OCI-LY7 (cell line): ENCODE results near the gene TGM5. TPM values are rescaled to one million over a fixed set of nuclear protein-coding genes. Genes with fewer than 3 reads are reported as not detected.

ENCODE experiments used
- BruUV-seq: library from RNA; stranded (reverse); fragments of 400-500 nt; replicated peaks from 2 replicates; lab custom pipeline; 2021; lab: Mats Ljungman, UMichigan
- CTCF ChIA-PET: fragments of 300-600 bp; sonication (Branson Sonifier 250); formaldehyde crosslinking; loops from one replicate; lab custom pipeline; 2022; ENCODE audit warnings: antibody characterized with exemption; ENCODE audit not compliant: unreplicated experiment; lab: Charles Lee
- POLR2A ChIA-PET: fragments of 300-600 bp; sonication (Branson Sonifier 250); formaldehyde crosslinking; loops from one replicate; lab custom pipeline; 2022; ENCODE audit warnings: antibody characterized with exemption; lab: Charles Lee
- DNase-seq: peaks from one replicate; pipeline ENCODE4 v3.0.0-alpha.2; 2015; ENCODE audit warnings: low spot score
- H2AFZ ChIP-seq: fragments of 200-600 bp; sonication (generic), shearing (Covaris generic); 2 replicates; pipeline ENCODE4 v1.6.1; 2014; ENCODE audit warnings: mild to moderate bottlenecking, antibody characterized with exemption, low read length, moderate library complexity
- H3K27ac ChIP-seq: fragments of 200-600 bp; sonication (generic); 2 replicates; pipeline ENCODE4 v1.5.1; 2014; ENCODE audit warnings: mixed run types, low read depth, mild to moderate bottlenecking, moderate library complexity, low read length, inconsistent platforms; ENCODE audit not compliant: poor library complexity, severe bottlenecking
- H3K36me3 ChIP-seq: fragments of 200-600 bp; sonication (generic); 2 replicates; pipeline ENCODE4 v1.6.1; 2014; ENCODE audit warnings: mild to moderate bottlenecking, antibody characterized with exemption, low read length, moderate library complexity, mixed read lengths; ENCODE audit not compliant: insufficient read depth
- H3K4me1 ChIP-seq: fragments of 200-600 bp; sonication (generic); 2 replicates; pipeline ENCODE4 v1.5.1; 2014; ENCODE audit warnings: mild to moderate bottlenecking, low read length; ENCODE audit not compliant: insufficient read depth, poor library complexity, severe bottlenecking
- H3K4me2 ChIP-seq: fragments of 200-600 bp; sonication (generic); 2 replicates; pipeline ENCODE4 v1.6.1; 2014; ENCODE audit warnings: mild to moderate bottlenecking, low read length
- H3K4me3 ChIP-seq: fragments of 200-600 bp; sonication (generic); 2 replicates; pipeline ENCODE4 v1.5.1; 2014; ENCODE audit warnings: mild to moderate bottlenecking, low read depth, low read length; ENCODE audit not compliant: poor library complexity, severe bottlenecking
- H3K79me2 ChIP-seq: fragments of 200-600 bp; sonication (generic); 2 replicates; pipeline ENCODE4 v1.6.1; 2016; ENCODE audit warnings: low read depth, mild to moderate bottlenecking, low read length, moderate library complexity, mixed read lengths; ENCODE audit not compliant: insufficient read depth
- H3K9me2 ChIP-seq: fragments of 200-600 bp; sonication (generic); 2 replicates; pipeline ENCODE4 v1.6.1; 2016; ENCODE audit warnings: mild to moderate bottlenecking, low read length, mixed read lengths; ENCODE audit not compliant: insufficient read depth
- H3K9me3 ChIP-seq: fragments of 200-600 bp; sonication (generic); 2 replicates; pipeline ENCODE4 v1.6.1; 2014; ENCODE audit warnings: mild to moderate bottlenecking, mixed run types, low read length, mixed read lengths
- H4K20me1 ChIP-seq: fragments of 200-600 bp; sonication (generic); 2 replicates; pipeline ENCODE4 v1.6.1; 2014; ENCODE audit warnings: mild to moderate bottlenecking, antibody characterized with exemption, low read length, moderate library complexity, mixed read lengths; ENCODE audit not compliant: insufficient read depth
- EZH2phosphoT487 ChIP-seq: fragments of 200-600 bp; sonication (generic); IDR thresholded peaks from 2 replicates; pipeline ENCODE4 v1.6.1; 2018; ENCODE audit warnings: low read depth, borderline replicate concordance, mild to moderate bottlenecking, mixed run types, antibody characterized with exemption, low read length, moderate library complexity, mixed read lengths
- intact Hi-C: fragments of 100-400 bp; cut with micrococcal nuclease; formaldehyde crosslinking; loops from one replicate; pipeline ENCODE4 v1.10.0; 2022; ENCODE audit not compliant: unreplicated experiment
- total RNA-seq, 2 experiments: library from RNA; depleted of rRNA in 1 of 2; stranded (reverse); fragments of >200 nt in 1 of 2; shearing (Covaris generic) in 1 of 2; gene quantifications; 2 replicates each; pipeline ENCODE4 v1.2.3, GENCODE V29; 2014 to 2022
- TF ChIP-seq, protein P1 (sequence below): fragments of 200-600 bp; sonication (generic); conservative IDR thresholded peaks from 2 replicates; pipeline ENCODE4 v1.5.1; 2014; ENCODE audit warnings: mild to moderate bottlenecking, antibody characterized with exemption, low read length, moderate library complexity, mixed read lengths

TGM5 gene
- total RNA-seq, 2 experiments from 2014 or later, result not detected

GRCh38 chr15:43208052-43209002 is 58.4 kb downstream of the TGM5 start:
- ChIA-PET POLR2A (no interaction called here), CTCF (no interaction called here)

DNA sequence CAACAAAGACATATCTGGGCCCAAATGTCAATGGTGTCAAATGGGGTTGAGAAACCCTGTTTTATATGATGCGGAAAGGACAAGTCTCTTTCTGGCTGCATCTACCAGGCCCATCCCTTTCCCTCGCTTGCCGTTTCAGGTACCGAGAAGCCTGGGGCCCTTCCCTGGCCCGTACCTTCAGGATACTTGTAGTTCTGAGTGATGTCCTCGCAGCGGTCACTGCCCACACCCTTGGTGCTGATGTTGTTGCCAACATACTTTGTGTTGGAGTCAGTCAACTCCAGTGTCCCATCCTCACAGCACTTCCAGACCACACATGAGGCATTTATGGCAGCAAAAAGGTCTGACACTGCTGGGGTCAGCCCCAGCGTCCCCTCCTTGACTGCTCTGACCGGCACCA is 59.7 kb downstream of the TGM5 start:
- no peaks in the 10 kb centered on the region for H3K4me1 ChIP-seq
- no peak for TF ChIP-seq EZH2phosphoT487
- TF ChIP-seq, protein P1, sequence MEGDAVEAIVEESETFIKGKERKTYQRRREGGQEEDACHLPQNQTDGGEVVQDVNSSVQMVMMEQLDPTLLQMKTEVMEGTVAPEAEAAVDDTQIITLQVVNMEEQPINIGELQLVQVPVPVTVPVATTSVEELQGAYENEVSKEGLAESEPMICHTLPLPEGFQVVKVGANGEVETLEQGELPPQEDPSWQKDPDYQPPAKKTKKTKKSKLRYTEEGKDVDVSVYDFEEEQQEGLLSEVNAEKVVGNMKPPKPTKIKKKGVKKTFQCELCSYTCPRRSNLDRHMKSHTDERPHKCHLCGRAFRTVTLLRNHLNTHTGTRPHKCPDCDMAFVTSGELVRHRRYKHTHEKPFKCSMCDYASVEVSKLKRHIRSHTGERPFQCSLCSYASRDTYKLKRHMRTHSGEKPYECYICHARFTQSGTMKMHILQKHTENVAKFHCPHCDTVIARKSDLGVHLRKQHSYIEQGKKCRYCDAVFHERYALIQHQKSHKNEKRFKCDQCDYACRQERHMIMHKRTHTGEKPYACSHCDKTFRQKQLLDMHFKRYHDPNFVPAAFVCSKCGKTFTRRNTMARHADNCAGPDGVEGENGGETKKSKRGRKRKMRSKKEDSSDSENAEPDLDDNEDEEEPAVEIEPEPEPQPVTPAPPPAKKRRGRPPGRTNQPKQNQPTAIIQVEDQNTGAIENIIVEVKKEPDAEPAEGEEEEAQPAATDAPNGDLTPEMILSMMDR, result no peak
- no peaks in the 10 kb centered on the region for H4K20me1 ChIP-seq
- ChIA-PET POLR2A (no interaction called here), CTCF (no interaction called here)
- H3K4me2 ChIP-seq, result no peak overlapping the region
- no peak overlapping the region for H2AFZ ChIP-seq
- no peaks in the 10 kb centered on the region for H3K36me3 ChIP-seq
- no peaks in the 10 kb centered on the region for H3K79me2 ChIP-seq
- no peak overlapping the region for H3K4me3 ChIP-seq
- no peaks in the 10 kb centered on the region for H3K9me3 ChIP-seq
- no peak overlapping the region for H3K27ac ChIP-seq
- no peaks in the 10 kb centered on the region for H3K9me2 ChIP-seq
- no peak for DNase-seq
- no TSS peak for BruUV-seq
- intact Hi-C loops, result no loop called here

More at GRCh38 chr15:43208052-43209002, 58.4 kb downstream of the TGM5 start:
- Histone ChIP-seq H3K9me2 (no peaks in the 10 kb centered on the region), H3K36me3 (no peaks in the 10 kb centered on the region), H3K4me3 (no peak overlapping the region), H3K79me2 (no peaks in the 10 kb centered on the region), H2AFZ (no peak overlapping the region), H3K27ac (no peak overlapping the region), H3K9me3 (no peaks in the 10 kb centered on the region), H3K4me2 (no peak overlapping the region), H3K4me1 (no peaks in the 10 kb centered on the region), H4K20me1 (no peaks in the 10 kb centered on the region)
- TF ChIP-seq, protein P1, result no peak
- TF ChIP-seq EZH2phosphoT487, result no peak
- intact Hi-C loops, result no loop called here
- BruUV-seq, result no TSS peak
- no peak for DNase-seq

DNA sequence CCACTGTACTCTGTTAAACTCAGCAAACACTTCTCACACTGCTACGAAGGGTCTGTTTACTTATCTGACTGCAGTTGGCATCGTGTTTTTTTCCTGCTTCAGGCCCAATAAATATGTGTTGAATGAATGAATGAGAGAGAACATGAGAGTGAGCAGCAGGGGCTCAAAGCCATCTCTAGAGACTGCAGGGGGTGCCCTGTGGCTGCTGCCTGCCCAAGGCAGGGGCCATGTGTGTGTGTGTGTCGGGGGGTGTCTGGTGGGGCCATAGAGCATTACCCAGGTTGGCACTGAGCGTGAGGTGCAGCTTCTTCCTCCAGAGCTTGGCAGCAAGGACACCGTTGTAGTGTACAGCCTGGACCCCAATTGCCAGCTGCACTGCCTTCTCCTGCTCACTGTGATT is 60.7 kb downstream of the TGM5 start:
- ChIA-PET POLR2A (no interaction called here), CTCF (no interaction called here)
- no peaks in the 10 kb centered on the region for H4K20me1 ChIP-seq
- TF ChIP-seq, protein P1, result no peak
- no peak for TF ChIP-seq EZH2phosphoT487
- BruUV-seq, result no TSS peak
- no peaks in the 10 kb centered on the region for H3K79me2 ChIP-seq
- H3K4me2 ChIP-seq, result no peak overlapping the region
- no peak overlapping the region for H2AFZ ChIP-seq
- no peak overlapping the region for H3K4me3 ChIP-seq
- H3K4me1 ChIP-seq, result no peaks in the 10 kb centered on the region
- H3K9me2 ChIP-seq, result no peaks in the 10 kb centered on the region
- no peak overlapping the region for H3K27ac ChIP-seq
- intact Hi-C loops, result no loop called here
- no peaks in the 10 kb centered on the region for H3K36me3 ChIP-seq
- H3K9me3 ChIP-seq, result no peaks in the 10 kb centered on the region
- no peak for DNase-seq
